Panc1 (cell line): ENCODE data around the gene SLC4A4. TPM values are rescaled to one million over a fixed set of nuclear protein-coding genes. Genes with fewer than 3 reads are reported as not detected.

Source experiments
- ATAC-seq: fragments of 200-7000 bp; cut with Tn5 transposase; 2 replicates; pipeline ENCODE4 v1.9.1; 2020; ENCODE audit warnings: mild to moderate bottlenecking, moderate library complexity
- BruUV-seq: library from RNA; stranded (reverse); fragments of 400-500 nt; replicated peaks from 2 replicates; lab custom pipeline; 2021; lab: Mats Ljungman, UMichigan
- CTCF ChIA-PET: fragments of 300-600 bp; sonication (Branson Sonifier 250); formaldehyde crosslinking; loops from one replicate; lab custom pipeline; 2022; ENCODE audit warnings: antibody characterized with exemption; lab: Charles Lee
- POLR2A ChIA-PET: fragments of 300-600 bp; sonication (Branson Sonifier 250); formaldehyde crosslinking; loops from one replicate; lab custom pipeline; 2022; ENCODE audit warnings: antibody characterized with exemption; lab: Charles Lee
- DNase-seq: peaks from one replicate; pipeline ENCODE4 v3.0.0-alpha.2; 2010; ENCODE audit warnings: low read depth, low spot score
- H3K27ac ChIP-seq: 2 replicates; pipeline ENCODE4 v1.5.1; 2011; ENCODE audit warnings: mild to moderate bottlenecking, low read length, inconsistent platforms
- H3K27me3 ChIP-seq: fragments of 200-500 bp; sonication (Bioruptor generic); 2 replicates; pipeline ENCODE4 v1.6.0; 2014; ENCODE audit warnings: low read length, inconsistent platforms; ENCODE audit not compliant: control insufficient read depth, insufficient read depth
- H3K36me3 ChIP-seq: fragments of 200-500 bp; sonication (Bioruptor generic); 2 replicates; pipeline ENCODE4 v1.5.1; 2014; ENCODE audit warnings: inconsistent platforms, mild to moderate bottlenecking, low read length, moderate library complexity; ENCODE audit not compliant: control insufficient read depth, insufficient read depth
- H3K4me1 ChIP-seq: 2 replicates; pipeline ENCODE4 v1.5.1; 2011; ENCODE audit warnings: inconsistent platforms, mild to moderate bottlenecking, low read length, moderate library complexity; ENCODE audit not compliant: control insufficient read depth, insufficient read depth
- H3K4me3 ChIP-seq, 2 experiments: 2 replicates each; pipeline ENCODE4 v1.5.1; 2011 to 2012; ENCODE audit warnings: low read depth in 2 of 2, low read length in 2 of 2, mild to moderate bottlenecking in 2 of 2, inconsistent platforms in 1 of 2, moderate library complexity in 1 of 2
- H3K9me3 ChIP-seq: fragments of 200-500 bp; sonication (Bioruptor generic); 2 replicates; pipeline ENCODE4 v1.5.1; 2014; ENCODE audit warnings: low read depth, mild to moderate bottlenecking, inconsistent platforms, low read length, moderate library complexity; ENCODE audit not compliant: control insufficient read depth, insufficient read depth
- POLR2AphosphoS5 ChIP-seq: IDR thresholded peaks from 2 replicates; pipeline ENCODE4 v1.6.1; 2012; ENCODE audit warnings: mild to moderate bottlenecking, low read depth, low read length, moderate library complexity
- SIN3A ChIP-seq: IDR thresholded peaks from 2 replicates; pipeline ENCODE4 v1.6.1; 2012; ENCODE audit warnings: low read depth, mild to moderate bottlenecking, low read length, moderate library complexity, borderline replicate concordance; ENCODE audit not compliant: insufficient read depth
- TCF7L2 ChIP-seq: IDR thresholded peaks from 2 replicates; pipeline ENCODE4 v1.6.1; 2011; ENCODE audit warnings: mild to moderate bottlenecking, low read depth, low read length, inconsistent platforms
- in situ Hi-C: cut with HindIII; loops from 2 replicates; pipeline ENCODE4 v1.10.0; 2016; ENCODE audit warnings: low sequenced_read_pairs, low pct_unique_long_range_greater_than_20kb
- intact Hi-C: fragments of 100-400 bp; cut with micrococcal nuclease; formaldehyde crosslinking; loops from one replicate; pipeline ENCODE4 v1.10.0; 2022; ENCODE audit not compliant: unreplicated experiment
- total RNA-seq: library from RNA; stranded (reverse); gene quantifications from one replicate; pipeline ENCODE4 v1.2.1, GENCODE V29; 2021; ENCODE audit not compliant: unreplicated experiment
- TF ChIP-seq, protein P1 (sequence below): fragments of 450-650 bp; IDR thresholded peaks from 2 replicates; pipeline ENCODE4 v1.5.1; 2017; ENCODE audit warnings: mild to moderate bottlenecking
- TF ChIP-seq, protein P2 (sequence below), 2 experiments: IDR thresholded peaks; 2 replicates each; pipeline ENCODE4 v1.6.1; 2011 to 2012; ENCODE audit warnings: low read depth in 2 of 2, control low read depth in 1 of 2, low read length in 1 of 2, mild to moderate bottlenecking in 1 of 2, moderate library complexity in 1 of 2; ENCODE audit not compliant: insufficient read depth in 1 of 2

SLC4A4 gene
- total RNA-seq, 1 experiment from 2014 or later, result 0.26 TPM

DNA sequence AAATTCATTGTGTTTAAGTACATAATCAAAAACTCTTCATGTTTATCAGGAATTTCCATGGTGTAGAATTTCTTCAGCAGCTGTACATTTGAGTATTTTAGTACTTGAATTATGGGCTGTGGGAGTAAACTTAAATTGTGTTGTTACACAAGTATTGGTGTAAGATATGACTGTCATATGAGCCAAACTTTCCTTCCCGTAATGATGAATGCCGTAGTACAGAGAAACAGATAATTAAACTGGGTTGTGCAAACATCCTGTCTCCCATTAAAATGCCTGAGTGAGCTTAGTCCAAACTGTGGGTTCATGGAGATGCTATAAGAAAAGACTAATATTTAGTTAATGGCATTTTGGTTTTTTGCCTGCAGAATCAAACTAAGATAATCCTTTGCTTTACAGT is 159.2 kb downstream of the SLC4A4 start:
- intact Hi-C loops (no loop called here), in situ Hi-C loops (no loop called here)
- Histone ChIP-seq H3K4me3 (no peak overlapping the region), H3K4me1 (no peaks in the 10 kb centered on the region), H3K9me3 (no peaks in the 10 kb centered on the region), H3K27ac (no peak overlapping the region), H3K27me3 (no peaks in the 10 kb centered on the region), H3K36me3 (no peaks in the 10 kb centered on the region)
- ATAC-seq, result no peak
- DNase-seq, result no peak
- CTCF ChIA-PET, result no interaction called here
- POLR2A ChIA-PET, result no interaction called here
- no TSS peak for BruUV-seq
- TF ChIP-seq TCF7L2 (no peak), POLR2AphosphoS5 (no peak), SIN3A (no peak)
- TF ChIP-seq, protein P1, sequence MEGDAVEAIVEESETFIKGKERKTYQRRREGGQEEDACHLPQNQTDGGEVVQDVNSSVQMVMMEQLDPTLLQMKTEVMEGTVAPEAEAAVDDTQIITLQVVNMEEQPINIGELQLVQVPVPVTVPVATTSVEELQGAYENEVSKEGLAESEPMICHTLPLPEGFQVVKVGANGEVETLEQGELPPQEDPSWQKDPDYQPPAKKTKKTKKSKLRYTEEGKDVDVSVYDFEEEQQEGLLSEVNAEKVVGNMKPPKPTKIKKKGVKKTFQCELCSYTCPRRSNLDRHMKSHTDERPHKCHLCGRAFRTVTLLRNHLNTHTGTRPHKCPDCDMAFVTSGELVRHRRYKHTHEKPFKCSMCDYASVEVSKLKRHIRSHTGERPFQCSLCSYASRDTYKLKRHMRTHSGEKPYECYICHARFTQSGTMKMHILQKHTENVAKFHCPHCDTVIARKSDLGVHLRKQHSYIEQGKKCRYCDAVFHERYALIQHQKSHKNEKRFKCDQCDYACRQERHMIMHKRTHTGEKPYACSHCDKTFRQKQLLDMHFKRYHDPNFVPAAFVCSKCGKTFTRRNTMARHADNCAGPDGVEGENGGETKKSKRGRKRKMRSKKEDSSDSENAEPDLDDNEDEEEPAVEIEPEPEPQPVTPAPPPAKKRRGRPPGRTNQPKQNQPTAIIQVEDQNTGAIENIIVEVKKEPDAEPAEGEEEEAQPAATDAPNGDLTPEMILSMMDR, result no peak
- TF ChIP-seq, protein P2, sequence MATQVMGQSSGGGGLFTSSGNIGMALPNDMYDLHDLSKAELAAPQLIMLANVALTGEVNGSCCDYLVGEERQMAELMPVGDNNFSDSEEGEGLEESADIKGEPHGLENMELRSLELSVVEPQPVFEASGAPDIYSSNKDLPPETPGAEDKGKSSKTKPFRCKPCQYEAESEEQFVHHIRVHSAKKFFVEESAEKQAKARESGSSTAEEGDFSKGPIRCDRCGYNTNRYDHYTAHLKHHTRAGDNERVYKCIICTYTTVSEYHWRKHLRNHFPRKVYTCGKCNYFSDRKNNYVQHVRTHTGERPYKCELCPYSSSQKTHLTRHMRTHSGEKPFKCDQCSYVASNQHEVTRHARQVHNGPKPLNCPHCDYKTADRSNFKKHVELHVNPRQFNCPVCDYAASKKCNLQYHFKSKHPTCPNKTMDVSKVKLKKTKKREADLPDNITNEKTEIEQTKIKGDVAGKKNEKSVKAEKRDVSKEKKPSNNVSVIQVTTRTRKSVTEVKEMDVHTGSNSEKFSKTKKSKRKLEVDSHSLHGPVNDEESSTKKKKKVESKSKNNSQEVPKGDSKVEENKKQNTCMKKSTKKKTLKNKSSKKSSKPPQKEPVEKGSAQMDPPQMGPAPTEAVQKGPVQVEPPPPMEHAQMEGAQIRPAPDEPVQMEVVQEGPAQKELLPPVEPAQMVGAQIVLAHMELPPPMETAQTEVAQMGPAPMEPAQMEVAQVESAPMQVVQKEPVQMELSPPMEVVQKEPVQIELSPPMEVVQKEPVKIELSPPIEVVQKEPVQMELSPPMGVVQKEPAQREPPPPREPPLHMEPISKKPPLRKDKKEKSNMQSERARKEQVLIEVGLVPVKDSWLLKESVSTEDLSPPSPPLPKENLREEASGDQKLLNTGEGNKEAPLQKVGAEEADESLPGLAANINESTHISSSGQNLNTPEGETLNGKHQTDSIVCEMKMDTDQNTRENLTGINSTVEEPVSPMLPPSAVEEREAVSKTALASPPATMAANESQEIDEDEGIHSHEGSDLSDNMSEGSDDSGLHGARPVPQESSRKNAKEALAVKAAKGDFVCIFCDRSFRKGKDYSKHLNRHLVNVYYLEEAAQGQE (IDR thresholded peaks at IDR 0.05; ENCODE audit: insufficient read depth in 1 of 2, low read depth in 2 of 2, low read length in 1 of 2), result no peak

DNA sequence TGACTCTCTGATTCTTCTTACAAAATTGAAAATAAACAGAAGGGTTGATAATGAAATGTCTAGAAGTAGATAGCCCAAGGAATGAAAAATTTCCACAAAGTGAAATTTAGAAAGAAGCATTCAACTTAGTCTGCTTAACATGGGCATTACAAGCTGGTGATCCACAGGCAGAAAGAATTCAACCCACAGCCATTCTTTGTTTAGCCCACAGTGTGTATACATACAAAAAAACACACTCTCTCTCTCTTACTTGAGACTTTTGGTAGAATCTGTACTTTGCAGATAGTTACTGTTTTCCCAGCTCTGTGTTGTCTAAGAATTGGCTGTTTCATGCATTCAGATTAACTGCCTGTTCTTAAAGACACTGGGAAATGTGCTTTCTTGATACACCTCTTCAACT is 159.8 kb downstream of the SLC4A4 start:
- no peak overlapping the region for H3K27ac ChIP-seq
- DNase-seq, result no peak

More for the DNA sequence above, 159.8 kb downstream of the SLC4A4 start:
- CTCF ChIA-PET, result no interaction called here
- Histone ChIP-seq H3K4me3 (no peak overlapping the region), H3K9me3 (no peaks in the 10 kb centered on the region), H3K27me3 (no peaks in the 10 kb centered on the region), H3K36me3 (no peaks in the 10 kb centered on the region), H3K4me1 (no peaks in the 10 kb centered on the region)
- POLR2A ChIA-PET, result no interaction called here
- no peak for ATAC-seq
- BruUV-seq, result no TSS peak
- intact Hi-C loops, result no loop called here
- TF ChIP-seq, protein P1, result no peak
- TF ChIP-seq SIN3A, result no peak
- in situ Hi-C loops, result no loop called here
